IMR-90 (cell line): ENCODE results near the gene NRN1. TPM values are rescaled to one million over a fixed set of nuclear protein-coding genes. Genes with fewer than 3 reads are reported as not detected.
A peak's percentile ranks its signal among the peaks of the same experiment; 100 is the strongest.

Experiments used
- ATAC-seq: fragments of 200-7000 bp; cut with Tn5 transposase; 2 replicates; pipeline ENCODE4 v1.9.1; 2020; ENCODE audit warnings: low read depth, mild to moderate bottlenecking, moderate library complexity
- BruUV-seq: library from RNA; stranded (reverse); fragments of 400-500 nt; replicated peaks from 2 replicates; lab custom pipeline; 2021; lab: Mats Ljungman, UMichigan
- CTCF ChIA-PET: fragments of 300-600 bp; formaldehyde crosslinking; extraction: SDS; loops from one replicate; lab custom pipeline; 2021; ENCODE audit warnings: antibody characterized with exemption; lab: Yijun Ruan, JAX
- POLR2A ChIA-PET: fragments of 300-600 bp; sonication (Branson Sonifier 250); formaldehyde crosslinking; loops from one replicate; lab custom pipeline; 2022; ENCODE audit warnings: antibody characterized with exemption; ENCODE audit not compliant: unreplicated experiment; lab: Charles Lee
- DNase-seq: peaks from one replicate; pipeline ENCODE4 v3.0.0; 2013
- H2AFZ ChIP-seq: replicated peaks from 2 replicates; pipeline ENCODE3; 2013; ENCODE audit warnings: low read length, mild to moderate bottlenecking; ENCODE audit not compliant: poor library complexity
- H2AK5ac ChIP-seq: 2 replicates; pipeline ENCODE4 v1.6.1; 2013; ENCODE audit warnings: low read depth, low read length, inconsistent platforms
- H2AK9ac ChIP-seq: replicated peaks from 2 replicates; pipeline ENCODE3; 2013; ENCODE audit warnings: mild to moderate bottlenecking, low read depth, low read length, moderate library complexity; ENCODE audit not compliant: poor library complexity
- H2BK120ac ChIP-seq: 2 replicates; pipeline ENCODE4 v1.6.1; 2013; ENCODE audit warnings: low read depth, low read length, inconsistent platforms
- H2BK15ac ChIP-seq: 3 replicates; pipeline ENCODE4 v1.6.1; 2013; ENCODE audit warnings: low read depth, low read length, inconsistent platforms
- H2BK20ac ChIP-seq: 2 replicates; pipeline ENCODE4 v1.6.1; 2013; ENCODE audit warnings: low read depth, mild to moderate bottlenecking, inconsistent platforms, low read length, moderate library complexity
- H2BK5ac ChIP-seq: 2 replicates; pipeline ENCODE4 v1.6.1; 2013; ENCODE audit warnings: mild to moderate bottlenecking, low read depth, low read length, inconsistent platforms; ENCODE audit not compliant: poor library complexity, severe bottlenecking
- H3K14ac ChIP-seq: replicated peaks from 2 replicates; pipeline ENCODE4 v1.6.1; 2013; ENCODE audit warnings: low read depth, low read length, inconsistent platforms
- H3K18ac ChIP-seq: 2 replicates; pipeline ENCODE4 v1.6.1; 2013; ENCODE audit warnings: low read depth, low read length, control low read depth
- H3K23ac ChIP-seq: 2 replicates; pipeline ENCODE4 v1.6.1; 2013; ENCODE audit warnings: low read depth, low read length, inconsistent platforms
- H3K27ac ChIP-seq: 2 replicates; pipeline ENCODE4 v1.5.1; 2013; ENCODE audit warnings: mild to moderate bottlenecking, control low read depth, low read length; ENCODE audit not compliant: insufficient read depth
- H3K27me3 ChIP-seq: 2 replicates; pipeline ENCODE4 v1.6.1; 2013; ENCODE audit warnings: low read length; ENCODE audit not compliant: control insufficient read depth, insufficient read depth
- H3K36me3 ChIP-seq: 2 replicates; pipeline ENCODE4 v1.6.1; 2013; ENCODE audit warnings: low read length, mixed read lengths; ENCODE audit not compliant: control insufficient read depth, insufficient read depth
- H3K4ac ChIP-seq: 2 replicates; pipeline ENCODE4 v1.6.1; 2013; ENCODE audit warnings: low read depth, low read length, inconsistent platforms
- H3K4me1 ChIP-seq: 2 replicates; pipeline ENCODE4 v1.6.1; 2013; ENCODE audit warnings: low read length, mixed read lengths; ENCODE audit not compliant: control insufficient read depth, insufficient read depth
- H3K4me2 ChIP-seq: 2 replicates; pipeline ENCODE4 v1.6.1; 2013; ENCODE audit warnings: low read depth, mild to moderate bottlenecking, control low read depth, low read length, moderate library complexity
- H3K4me3 ChIP-seq: 2 replicates; pipeline ENCODE4 v1.5.1; 2013; ENCODE audit warnings: low read depth, mild to moderate bottlenecking, control low read depth, low read length, moderate library complexity; ENCODE audit not compliant: insufficient read depth
- H3K56ac ChIP-seq: 2 replicates; pipeline ENCODE4 v1.6.1; 2013; ENCODE audit warnings: low read length, inconsistent platforms; ENCODE audit not compliant: insufficient read depth; ENCODE audit errors: extremely low read depth
- H3K79me1 ChIP-seq, 2 experiments: 2 replicates each; pipeline ENCODE4 v1.6.1; 2013; ENCODE audit warnings: low read length in 2 of 2, inconsistent platforms in 1 of 2, low read depth in 1 of 2
- H3K9ac ChIP-seq: 2 replicates; pipeline ENCODE4 v1.6.1; 2013; ENCODE audit warnings: low read depth, low read length, control low read depth
- H3K9me1 ChIP-seq: 2 replicates; pipeline ENCODE4 v1.6.1; 2013; ENCODE audit warnings: low read length, inconsistent platforms; ENCODE audit not compliant: insufficient read depth
- H3K9me3 ChIP-seq: 2 replicates; pipeline ENCODE4 v1.6.1; 2013; ENCODE audit warnings: low read length; ENCODE audit not compliant: control insufficient read depth, insufficient read depth
- H4K20me1 ChIP-seq: 2 replicates; pipeline ENCODE4 v1.6.1; 2013; ENCODE audit warnings: low read length, inconsistent platforms; ENCODE audit not compliant: insufficient read depth
- H4K5ac ChIP-seq: 2 replicates; pipeline ENCODE4 v1.6.1; 2013; ENCODE audit warnings: mild to moderate bottlenecking, low read depth, low read length, control low read depth
- H4K8ac ChIP-seq, 2 experiments: 2 replicates each; pipeline ENCODE4 v1.6.1; 2013; ENCODE audit warnings: low read depth in 2 of 2, low read length in 2 of 2, control low read depth in 1 of 2, inconsistent platforms in 1 of 2
- H4K91ac ChIP-seq: 2 replicates; pipeline ENCODE4 v1.6.1; 2013; ENCODE audit warnings: low read depth, low read length, inconsistent platforms; ENCODE audit not compliant: insufficient read depth
- CEBPB ChIP-seq: IDR thresholded peaks from 2 replicates; pipeline ENCODE4 v1.6.1; 2012; ENCODE audit warnings: low read depth, low read length, improper control_type of control experiment
- MAZ ChIP-seq: IDR thresholded peaks from 2 replicates; pipeline ENCODE4 v1.6.1; 2012; ENCODE audit warnings: low read depth, mild to moderate bottlenecking, low read length, improper control_type of control experiment, moderate library complexity, borderline replicate concordance
- MXI1 ChIP-seq: IDR thresholded peaks from 2 replicates; pipeline ENCODE4 v1.6.1; 2012; ENCODE audit warnings: low read depth, mild to moderate bottlenecking, low read length, moderate library complexity, borderline replicate concordance
- POLR2A ChIP-seq: IDR thresholded peaks from 2 replicates; pipeline ENCODE4 v1.6.1; 2012; ENCODE audit warnings: mild to moderate bottlenecking, low read depth, low read length
- RAD21 ChIP-seq: IDR thresholded peaks from 2 replicates; pipeline ENCODE4 v1.6.1; 2012; ENCODE audit warnings: low read length, improper control_type of control experiment
- RCOR1 ChIP-seq: IDR thresholded peaks from 2 replicates; pipeline ENCODE4 v1.6.1; 2012; ENCODE audit warnings: mild to moderate bottlenecking, low read length, improper control_type of control experiment; ENCODE audit not compliant: insufficient replicate concordance
- RFX5 ChIP-seq: IDR thresholded peaks from 2 replicates; pipeline ENCODE4 v1.8.0; 2012; ENCODE audit warnings: low read depth, mild to moderate bottlenecking, low read length, moderate library complexity
- SMC3 ChIP-seq: fragments of 150-350 bp; IDR thresholded peaks from 2 replicates; pipeline ENCODE4 v1.6.1; 2016; ENCODE audit warnings: low read depth, mild to moderate bottlenecking, antibody characterized with exemption, low read length, moderate library complexity
- USF2 ChIP-seq: fragments of 150-350 bp; IDR thresholded peaks from 2 replicates; pipeline ENCODE4 v1.6.1; 2017; ENCODE audit warnings: mild to moderate bottlenecking, antibody characterized with exemption, low read length, low read depth
- WGBS, 2 experiments: methylation state at CpG; one replicate each; pipeline versions ENCODE4 v1.1.5 to v1.1.7; 2013; ENCODE audit warnings: missing lambda C conversion rate in 2 of 2; ENCODE audit not compliant: insufficient read length in 1 of 2; ENCODE audit errors: extremely low coverage in 2 of 2; 5-methylcytosine and 5-hydroxymethylcytosine counted together
- dilution Hi-C: fragments of 300-500 bp; cut with HindIII; formaldehyde crosslinking; loops from one replicate; pipeline ENCODE4 v1.14.3; 2018; ENCODE audit warnings: low sequenced_read_pairs; ENCODE audit not compliant: unreplicated experiment
- in situ Hi-C: fragments of 300-500 bp; cut with MboI; formaldehyde crosslinking; loops from 3 replicates; pipeline ENCODE4 v1.14.3; 2019; ENCODE audit warnings: low sequenced_read_pairs, inconsistent platforms, mixed read lengths
- intact Hi-C: fragments of 100-400 bp; cut with micrococcal nuclease; formaldehyde crosslinking; loops from 2 replicates; pipeline ENCODE4 v1.10.0; 2022
- polyA plus RNA-seq, 3 experiments: library from polyadenylated mRNA; depleted of rRNA; stranded (reverse); fragments of >200 nt; gene quantifications; 2 replicates each; pipeline ENCODE4 v1.2.3, GENCODE V29; 2012; ENCODE audit warnings: low replicate concordance in 1 of 3
- total RNA-seq: library from RNA; depleted of rRNA; stranded (reverse); fragments of >200 nt; gene quantifications from 2 replicates; pipeline ENCODE4 v1.2.3, GENCODE V29; 2012
- TF ChIP-seq, protein P1 (sequence below): fragments of 150-350 bp; IDR thresholded peaks from 2 replicates; pipeline ENCODE4 v1.6.1; 2016; ENCODE audit warnings: low read depth, mild to moderate bottlenecking, low read length, moderate library complexity, borderline replicate concordance

The NRN1 gene
- total and polyA plus RNA-seq, 2 of the 4 experiments (the other 2 are of a cell fraction) = not detected

DNA sequence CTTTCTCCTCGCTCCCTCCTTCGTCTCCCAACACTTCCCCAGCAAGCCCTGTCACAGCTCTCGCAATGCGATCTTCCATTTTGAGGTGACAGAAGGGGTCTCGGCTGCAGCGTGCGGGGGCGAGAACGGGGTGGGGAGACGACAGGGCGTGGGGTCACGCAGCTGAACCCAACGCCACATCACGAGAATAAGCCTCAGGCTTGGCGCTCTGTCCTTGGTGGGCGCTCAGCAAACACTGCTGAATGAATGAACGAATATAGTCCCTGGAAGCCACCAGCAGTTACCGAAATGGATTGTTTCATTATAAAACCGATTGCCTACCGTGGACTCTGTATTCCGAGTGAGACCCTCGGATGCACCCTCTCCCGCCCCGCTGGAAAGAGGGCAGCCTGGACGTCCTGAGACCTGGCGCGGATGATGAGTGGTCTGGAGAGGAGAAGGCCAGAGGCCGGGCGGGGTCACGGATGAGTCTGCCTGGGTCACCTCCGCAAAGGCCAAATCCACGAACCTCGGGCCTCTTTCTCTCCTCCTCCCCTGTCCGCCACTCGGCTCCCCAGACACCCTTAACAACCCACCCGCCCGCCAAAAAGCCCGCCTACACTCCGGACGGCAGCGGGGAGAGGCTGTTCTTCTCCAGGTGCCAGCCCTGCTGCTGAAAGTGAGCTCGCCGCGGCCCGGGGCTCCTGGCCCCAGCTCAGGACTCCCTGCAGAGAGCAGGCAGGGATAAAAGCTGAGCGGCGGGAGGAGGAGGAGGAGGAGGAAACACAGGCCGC is 3.7 kb downstream of the NRN1 start:
- no peak overlapping the region for H4K5ac ChIP-seq
- no peak overlapping the region for H3K14ac ChIP-seq
- 1% methylated on average over 19 of the region's 48 CpGs; no CpG with 5 or more reads in 1 of the 2 experiments for WGBS, 2 experiments
- peaks cover 21% of the 10 kb centered on the region for H3K9me3 ChIP-seq
- H3K27ac ChIP-seq = no peak overlapping the region
- in situ Hi-C loops (no loop called here), dilution Hi-C loops (no loop called here), intact Hi-C loops (no loop called here)
- H3K23ac ChIP-seq = no peak overlapping the region
- peak overlapping the region; percentile 36 for H2AFZ ChIP-seq
- H3K4me3 ChIP-seq = no peak overlapping the region
- no peak overlapping the region for H2AK5ac ChIP-seq
- H3K4me1 ChIP-seq = no peaks in the 10 kb centered on the region; the same call in 1 of the 2 replicates
- DNase-seq = no peak
- no peak overlapping the region for H2BK120ac ChIP-seq
- H4K8ac ChIP-seq = no peak overlapping the region
- ChIA-PET POLR2A (no interaction called here), CTCF (no interaction called here)
- H2BK5ac ChIP-seq = no peak overlapping the region
- H2AK9ac ChIP-seq = no peak overlapping the region
- no peaks in the 10 kb centered on the region for H3K36me3 ChIP-seq
- H2BK20ac ChIP-seq = no peak overlapping the region
- H3K79me1 ChIP-seq = no peaks in the 10 kb centered on the region
- no peak overlapping the region for H3K9ac ChIP-seq
- H2BK15ac ChIP-seq = no peak overlapping the region
- no peaks in the 10 kb centered on the region for H4K20me1 ChIP-seq
- no peak overlapping the region for H4K91ac ChIP-seq
- no peak overlapping the region for H3K4ac ChIP-seq
- no peak overlapping the region for H3K56ac ChIP-seq
- H3K27me3 ChIP-seq = peaks cover 95% of the 10 kb centered on the region
- no peak overlapping the region for H3K18ac ChIP-seq
- H3K4me2 ChIP-seq = no peak overlapping the region
- TF ChIP-seq CEBPB (no peak), USF2 (no peak), MAZ (no peak), RAD21 (no peak), RCOR1 (no peak), SMC3 (no peak), RFX5 (no peak), POLR2A (no peak), MXI1 (no peak)
- TF ChIP-seq, protein P1, sequence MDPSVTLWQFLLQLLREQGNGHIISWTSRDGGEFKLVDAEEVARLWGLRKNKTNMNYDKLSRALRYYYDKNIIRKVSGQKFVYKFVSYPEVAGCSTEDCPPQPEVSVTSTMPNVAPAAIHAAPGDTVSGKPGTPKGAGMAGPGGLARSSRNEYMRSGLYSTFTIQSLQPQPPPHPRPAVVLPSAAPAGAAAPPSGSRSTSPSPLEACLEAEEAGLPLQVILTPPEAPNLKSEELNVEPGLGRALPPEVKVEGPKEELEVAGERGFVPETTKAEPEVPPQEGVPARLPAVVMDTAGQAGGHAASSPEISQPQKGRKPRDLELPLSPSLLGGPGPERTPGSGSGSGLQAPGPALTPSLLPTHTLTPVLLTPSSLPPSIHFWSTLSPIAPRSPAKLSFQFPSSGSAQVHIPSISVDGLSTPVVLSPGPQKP = no peak
- no peaks in the 10 kb centered on the region for H3K9me1 ChIP-seq
- no peak for ATAC-seq
- BruUV-seq = no TSS peak
